ENCODE results near the gene HRH1. TPM values are rescaled to one million over a fixed set of nuclear protein-coding genes. Genes with fewer than 3 reads are reported as not detected.
"Not testable (repeated sequence)": the region's sequence is repeated elsewhere in the genome, so short reads cannot be mapped to it uniquely, and the experiment has no call there.

HRH1 gene
- total RNA-seq, 1 experiment from 2014 or later, result 11.0 TPM

DNA sequence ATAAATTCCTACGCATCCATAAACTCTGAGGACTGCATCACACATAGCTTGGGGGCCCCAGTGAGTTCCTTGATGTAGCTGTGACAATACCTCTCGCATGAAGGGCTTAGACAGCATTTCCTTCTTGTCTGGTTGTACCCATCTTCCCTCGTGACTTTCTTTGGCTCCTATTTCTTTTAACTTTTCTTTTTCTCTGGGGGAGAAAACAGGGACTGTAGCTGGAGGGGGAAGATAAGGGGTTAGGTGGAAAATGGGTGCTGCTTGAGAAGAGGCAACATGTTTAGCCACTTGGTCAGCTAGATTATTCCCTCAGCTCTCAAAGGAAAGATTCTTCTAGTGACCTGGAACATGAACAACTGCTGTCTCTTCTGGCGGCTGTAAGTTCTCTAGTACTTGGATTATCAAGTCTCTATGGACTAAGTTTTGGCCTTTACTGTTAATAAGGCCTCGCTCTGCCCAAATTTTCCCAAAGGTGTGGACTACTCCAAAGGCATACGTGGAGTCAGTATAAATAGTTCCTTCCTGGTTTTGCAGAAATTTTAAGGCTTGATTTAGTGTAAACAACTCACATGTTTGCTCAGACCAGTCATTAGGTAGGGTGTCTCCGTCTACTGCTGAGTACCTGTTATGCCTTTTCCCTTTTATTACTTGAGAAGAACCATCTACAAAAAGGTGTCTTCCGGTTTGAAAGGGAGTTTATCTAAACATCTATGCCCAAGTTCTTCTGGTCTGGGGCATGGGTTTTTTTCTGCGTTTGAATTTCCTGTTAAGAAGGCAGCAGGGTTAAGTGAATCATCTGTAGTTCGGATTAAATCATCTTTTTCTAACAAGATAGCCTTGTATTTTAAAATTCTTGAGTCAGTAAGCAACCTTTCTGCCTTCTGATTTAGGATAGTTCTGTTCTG, 96.9 kb downstream of the HRH1 start:
- Mint-ChIP-seq H3K36me3 (ENCODE audit: insufficient read depth, unreplicated experiment) (peaks cover 14% of the 10 kb centered on the region), H3K27ac (ENCODE audit: low read depth, unreplicated experiment) (no peak overlapping the region), H3K27me3 (ENCODE audit: insufficient read depth, unreplicated experiment) (no peaks in the 10 kb centered on the region), H3K4me1 (ENCODE audit: insufficient read depth, unreplicated experiment) (peaks cover 5% of the 10 kb centered on the region), H3K9me3 (ENCODE audit: unreplicated experiment) (no peaks in the 10 kb centered on the region), H3K4me3 (ENCODE audit: unreplicated experiment) (no peak overlapping the region)
- no peak for DNase-seq (ENCODE audit: unreplicated experiment)
- ChIA-PET POLR2A (no interaction called here), CTCF (interaction anchor here (0.6 to 1.2 kb wide), 2 partner anchors 49 to 84 kb away, joined by 3 to 4 read pairs; no protein-coding TSS in a partner anchor)
- no peak for TF ChIP-seq CTCF (IDR thresholded peaks at IDR 0.05; ENCODE audit: unreplicated experiment)
- BruUV-seq (replicated peaks), result no TSS peak
- intact Hi-C loops (cut with micrococcal nuclease), result no loop called here

GRCh38 chr3:11251807-11252176, 97.5 kb downstream of the HRH1 start:
- no TSS peak for BruUV-seq (replicated peaks)
- ChIA-PET CTCF (no interaction called here), POLR2A (no interaction called here)
- Mint-ChIP-seq H3K27me3 (ENCODE audit: insufficient read depth, unreplicated experiment) (no peaks in the 10 kb centered on the region), H3K9me3 (ENCODE audit: unreplicated experiment) (no peaks in the 10 kb centered on the region), H3K36me3 (ENCODE audit: insufficient read depth, unreplicated experiment) (peaks cover 14% of the 10 kb centered on the region), H3K27ac (ENCODE audit: low read depth, unreplicated experiment) (no peak overlapping the region), H3K4me1 (ENCODE audit: insufficient read depth, unreplicated experiment) (peaks cover 5% of the 10 kb centered on the region), H3K4me3 (ENCODE audit: unreplicated experiment) (no peak overlapping the region)
- intact Hi-C loops (cut with micrococcal nuclease), result no loop called here
- TF ChIP-seq CTCF (IDR thresholded peaks at IDR 0.05; ENCODE audit: unreplicated experiment), result no peak
- no peak for DNase-seq (ENCODE audit: unreplicated experiment)

- no peak for TF ChIP-seq CTCF (IDR thresholded peaks at IDR 0.05; ENCODE audit: unreplicated experiment)
- ChIA-PET CTCF (interaction anchor here (0.5 to 0.6 kb wide), 2 partner anchors 8 to 57 kb away, joined by 3 read pairs; no protein-coding TSS in a partner anchor), POLR2A (no interaction called here)
- Mint-ChIP-seq H3K4me1 (ENCODE audit: insufficient read depth, unreplicated experiment) (peaks cover 5% of the 10 kb centered on the region), H3K27ac (ENCODE audit: low read depth, unreplicated experiment) (peak overlapping the region; percentile 12), H3K36me3 (ENCODE audit: insufficient read depth, unreplicated experiment) (peaks cover 15% of the 10 kb centered on the region), H3K9me3 (ENCODE audit: unreplicated experiment) (no peaks in the 10 kb centered on the region), H3K27me3 (ENCODE audit: insufficient read depth, unreplicated experiment) (no peaks in the 10 kb centered on the region), H3K4me3 (ENCODE audit: unreplicated experiment) (no peak overlapping the region)
- intact Hi-C loops (cut with micrococcal nuclease), result no loop called here
- peak; percentile 24 for DNase-seq (ENCODE audit: unreplicated experiment)
- BruUV-seq (replicated peaks), result no TSS peak
These were observed 100.6 kb downstream of the HRH1 start for GRCh38 chr3:11254876-11255275.

DNA sequence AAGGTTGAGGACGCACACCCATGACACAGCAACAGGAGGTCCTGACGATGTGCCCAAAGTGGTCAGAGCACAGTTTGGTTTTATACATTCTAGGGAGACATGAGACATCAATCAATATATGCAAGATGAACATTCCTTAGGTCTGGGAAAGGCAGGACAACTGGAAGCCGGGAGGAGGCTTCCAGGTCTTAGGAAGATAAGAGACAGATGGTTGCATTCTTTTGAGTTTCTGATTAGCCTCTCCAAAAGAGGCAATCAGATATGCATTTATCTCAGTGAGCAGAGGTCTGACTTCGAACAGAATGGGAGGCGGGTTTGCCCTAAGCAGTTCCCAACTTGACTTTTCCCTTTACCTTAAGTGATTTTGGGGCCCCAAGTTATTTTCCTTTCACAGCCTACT, 101.2 kb downstream of the HRH1 start:
- CTCF ChIA-PET, result interaction anchor here (0.5 to 0.6 kb wide), 2 partner anchors 9 to 58 kb away, joined by 3 read pairs; no protein-coding TSS in a partner anchor
- not testable (repeated sequence) for BruUV-seq (replicated peaks)

More for the DNA sequence above, 101.2 kb downstream of the HRH1 start:
- H3K4me1 Mint-ChIP-seq (ENCODE audit: insufficient read depth, unreplicated experiment); intact Hi-C loops (cut with micrococcal nuclease); H3K9me3 Mint-ChIP-seq (ENCODE audit: unreplicated experiment); H3K4me3 Mint-ChIP-seq (ENCODE audit: unreplicated experiment); POLR2A ChIA-PET; H3K27me3 Mint-ChIP-seq (ENCODE audit: insufficient read depth, unreplicated experiment); DNase-seq (ENCODE audit: unreplicated experiment); H3K27ac Mint-ChIP-seq (ENCODE audit: low read depth, unreplicated experiment): not testable (repeated sequence)
- peaks cover 21% of the 10 kb centered on the region for H3K36me3 Mint-ChIP-seq (ENCODE audit: insufficient read depth, unreplicated experiment)

Data from MCF 10A (cell line).